HG02981 (cell line): ENCODE measurements around the gene OR4S2.

Source experiments
- ATAC-seq: cut with Tn5 transposase; IDR thresholded peaks from one replicate; pipeline ENCODE4 v1.9.1; 2021; ENCODE audit warnings: mild to moderate bottlenecking, moderate library complexity; ENCODE audit not compliant: unreplicated experiment

The OR4S2 gene, protein sequence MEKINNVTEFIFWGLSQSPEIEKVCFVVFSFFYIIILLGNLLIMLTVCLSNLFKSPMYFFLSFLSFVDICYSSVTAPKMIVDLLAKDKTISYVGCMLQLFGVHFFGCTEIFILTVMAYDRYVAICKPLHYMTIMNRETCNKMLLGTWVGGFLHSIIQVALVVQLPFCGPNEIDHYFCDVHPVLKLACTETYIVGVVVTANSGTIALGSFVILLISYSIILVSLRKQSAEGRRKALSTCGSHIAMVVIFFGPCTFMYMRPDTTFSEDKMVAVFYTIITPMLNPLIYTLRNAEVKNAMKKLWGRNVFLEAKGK

DNA sequence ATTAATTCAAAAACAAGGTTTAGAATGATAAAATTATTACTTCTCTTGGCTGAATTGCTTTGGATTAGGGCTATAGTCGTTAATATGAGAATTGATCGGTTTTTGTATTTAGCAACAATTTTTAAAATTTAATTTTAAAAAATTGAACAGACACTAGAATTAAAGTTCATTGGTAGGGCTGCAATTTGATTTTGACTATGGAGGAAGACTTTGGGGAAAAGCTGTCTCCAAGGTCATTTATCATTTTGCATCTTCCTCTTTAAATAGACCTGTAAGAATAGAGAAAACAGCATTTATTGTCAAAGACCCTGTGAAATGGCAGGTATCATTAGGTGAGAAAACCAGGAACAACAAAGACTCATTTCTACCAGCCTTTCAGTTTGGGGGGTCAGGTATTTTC is at the start of gene OR4S2:
TSS of gene OR4S2 (plus strand) at position 301 of the 400 bp plus-strand sequence. CDS start 2,577 bp downstream, outside the sequence.
- no peak for ATAC-seq

DNA sequence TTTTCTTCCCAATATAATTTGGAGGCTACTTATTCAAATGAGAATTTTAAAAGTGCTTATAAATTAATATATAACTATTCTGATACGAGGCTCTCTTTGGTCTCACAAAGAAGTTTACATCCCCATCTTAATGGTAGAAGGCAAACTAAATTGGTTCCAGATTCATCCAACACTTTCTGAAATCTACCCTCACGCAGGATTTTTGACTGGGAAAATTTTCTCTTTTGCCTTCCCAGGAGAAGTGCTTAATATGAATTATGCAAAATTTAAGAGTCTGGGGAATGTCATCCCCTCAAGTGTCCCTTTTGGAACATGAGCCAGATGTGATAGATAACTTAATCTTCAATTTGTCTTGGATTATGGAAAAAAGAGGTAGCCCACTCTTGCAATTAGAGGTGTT is 40.6 kb upstream of the OR4S2 start, which contains the start of gene OR4C11:
TSS of gene OR4C11 (minus strand) at position 101 of the 400 bp plus-strand sequence. CDS start 3,272 bp downstream, outside the sequence.
- ATAC-seq = no peak

DNA sequence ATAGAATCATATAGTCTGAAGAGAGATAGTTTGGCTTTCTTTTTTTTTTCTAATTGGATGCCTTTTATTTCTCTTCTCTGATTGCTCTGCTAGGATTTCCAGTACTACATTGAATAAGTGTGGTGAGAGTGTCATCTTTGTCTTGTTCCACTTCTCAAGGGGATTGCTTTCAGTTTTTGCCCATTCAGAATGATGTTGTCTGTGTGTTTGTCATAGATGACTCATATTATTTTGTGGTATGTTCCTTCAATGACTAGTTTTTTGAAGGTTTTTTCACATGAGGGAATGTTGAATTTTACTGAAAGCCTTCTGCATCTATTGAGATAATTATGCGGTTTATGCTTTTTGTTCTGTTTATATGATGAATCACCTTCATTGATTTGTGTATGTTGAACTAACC is 23.6 kb upstream of the OR4S2 start:
- ATAC-seq = no peak

DNA sequence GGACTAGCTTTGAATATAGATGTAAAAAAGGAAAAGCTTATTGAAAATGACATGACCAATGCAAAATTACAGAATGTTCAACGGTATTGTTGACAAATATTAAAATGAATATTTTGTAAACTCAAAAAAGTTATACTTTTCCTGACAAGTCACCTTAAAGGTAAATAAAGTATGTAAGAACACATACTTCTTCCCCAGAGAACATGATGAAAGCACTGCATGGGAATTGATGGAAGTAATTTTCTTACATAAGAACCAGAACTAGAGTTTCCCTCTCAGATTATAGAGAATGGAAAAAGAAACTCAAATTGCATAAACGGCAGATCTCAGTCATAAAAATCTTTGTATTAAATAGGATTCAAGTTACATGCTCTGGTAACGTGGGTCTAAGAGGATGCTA is 13.3 kb upstream of the OR4S2 start, which contains the start of gene OR4P4:
TSS of gene OR4P4 (plus strand) at position 301 of the 400 bp plus-strand sequence.
- no peak for ATAC-seq

DNA sequence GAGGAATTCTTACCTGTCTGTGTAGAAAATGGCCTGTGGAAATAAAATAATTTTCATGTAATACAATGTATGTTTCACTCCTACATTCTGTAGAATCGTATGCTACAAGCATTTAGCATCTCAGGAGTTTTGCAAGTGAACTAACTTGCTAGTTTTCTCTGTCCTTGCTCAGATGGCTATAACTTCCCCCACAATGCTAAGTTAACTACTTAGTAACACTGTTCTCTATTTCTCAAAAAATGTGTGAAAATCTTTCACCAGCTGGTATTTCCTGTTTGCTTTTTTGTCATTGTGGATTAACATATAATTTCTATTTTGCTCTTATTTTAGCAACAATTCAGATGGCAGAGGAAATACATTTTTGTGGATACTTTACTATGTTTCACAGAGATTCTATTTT is 4.4 kb downstream of the OR4S2 start:
- no peak for ATAC-seq

DNA sequence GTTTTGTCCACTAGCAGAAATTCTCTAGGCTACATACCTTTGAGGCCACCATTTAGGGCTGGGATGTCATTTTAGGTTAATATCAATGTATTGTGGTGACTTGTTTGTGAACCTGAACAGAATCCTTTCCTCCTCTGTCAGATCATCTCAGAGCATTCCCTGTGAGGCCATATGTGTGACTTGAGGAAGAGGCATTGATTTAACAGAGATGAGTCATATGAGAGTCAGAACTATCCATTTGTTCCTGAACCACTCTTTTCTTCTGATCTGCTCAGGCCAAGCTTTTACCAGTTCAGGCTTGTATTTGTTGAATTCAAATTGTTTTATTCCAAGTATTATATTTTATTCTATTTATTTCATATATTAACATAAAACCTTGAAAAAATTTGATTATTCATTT is 7.0 kb downstream of the OR4S2 start:
- no peak for ATAC-seq

DNA sequence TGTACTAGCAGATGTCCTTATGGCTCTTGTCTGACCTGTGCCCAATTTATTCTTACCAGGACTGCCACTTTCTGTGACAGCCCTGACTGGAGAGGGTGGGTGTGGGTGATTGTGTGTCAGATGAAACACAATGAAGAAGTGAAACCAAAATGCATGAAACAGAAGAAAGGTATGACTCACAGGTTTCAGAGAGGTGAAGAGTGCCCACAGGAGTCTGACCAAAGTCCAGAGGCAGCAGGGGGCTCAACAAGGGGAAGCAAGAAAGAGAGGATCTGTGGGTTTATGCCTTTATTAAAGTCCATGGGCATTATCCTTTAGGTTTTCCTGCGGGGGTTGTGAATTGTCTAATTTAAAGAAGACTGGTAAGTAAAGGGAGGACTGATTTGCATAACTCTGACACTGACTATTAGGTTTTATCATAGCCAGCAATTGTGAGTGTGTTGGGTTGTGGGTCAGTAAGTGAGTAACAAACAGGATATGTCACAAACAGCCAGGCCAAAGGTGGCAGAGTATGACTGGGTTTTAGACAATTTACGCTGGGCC is 10.0 kb downstream of the OR4S2 start:
- peak; percentile 97 for ATAC-seq

DNA sequence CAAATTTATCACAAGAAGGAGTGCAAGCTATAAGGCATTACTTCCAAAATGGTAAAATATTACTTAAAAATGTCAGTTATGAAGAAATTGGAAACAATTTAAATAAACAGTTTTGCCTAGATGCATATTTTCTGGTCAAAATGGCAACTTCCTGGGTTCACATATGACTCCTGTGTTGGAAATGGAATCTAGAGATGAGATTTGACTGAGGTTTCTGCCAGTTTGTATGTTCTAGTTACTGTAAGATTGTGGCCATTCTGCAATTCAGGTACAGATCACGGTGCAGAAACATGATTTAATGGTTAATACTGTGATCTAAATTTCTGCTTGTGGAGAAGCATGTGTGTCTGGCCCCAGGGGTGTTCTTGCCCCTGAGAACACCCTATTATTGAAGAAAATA is 10.5 kb downstream of the OR4S2 start:
- ATAC-seq = peak; percentile 28

DNA sequence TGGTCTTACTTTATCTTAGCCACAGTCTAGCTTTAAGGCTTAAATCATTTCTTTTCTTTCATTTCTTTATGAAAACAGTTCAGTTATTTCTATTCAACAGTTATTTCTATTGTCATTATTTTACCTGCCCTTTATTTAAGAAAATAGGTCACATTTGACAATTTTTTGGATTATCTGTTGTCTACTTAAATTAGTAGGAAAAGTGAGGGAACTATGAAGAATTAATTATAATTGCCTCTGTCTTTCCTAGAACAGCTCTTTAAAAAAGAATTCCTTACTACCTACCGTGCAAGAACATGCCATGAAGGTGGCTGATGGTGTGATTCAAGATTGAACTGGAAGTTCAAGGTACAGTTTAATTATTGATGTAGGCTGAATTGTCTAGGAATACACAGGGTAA is 13.8 kb downstream of the OR4S2 start, which contains the start of gene OR4C6:
TSS of gene OR4C6 (plus strand) at position 301 of the 400 bp plus-strand sequence. CDS start 2,966 bp downstream, outside the sequence.
- no peak for ATAC-seq

DNA sequence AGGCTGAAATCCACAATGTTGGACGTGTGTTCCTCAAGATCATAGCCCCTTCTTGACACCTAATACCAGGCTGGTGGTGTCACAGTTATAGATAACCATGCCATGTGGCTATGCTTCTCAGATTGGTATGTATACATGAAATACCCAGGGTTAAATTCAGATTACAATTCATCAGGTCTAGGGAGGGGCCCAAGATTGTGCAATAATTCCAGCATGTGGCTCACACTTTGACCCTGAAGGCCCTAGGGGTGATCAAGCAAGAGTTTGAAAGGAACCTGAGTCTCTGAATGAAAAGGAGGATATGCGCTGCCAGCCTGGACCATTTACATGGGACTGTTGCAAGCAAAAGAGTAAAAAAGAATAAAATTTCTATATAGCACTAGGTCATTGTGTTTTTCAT is 21.2 kb downstream of the OR4S2 start:
- ATAC-seq = no peak

DNA sequence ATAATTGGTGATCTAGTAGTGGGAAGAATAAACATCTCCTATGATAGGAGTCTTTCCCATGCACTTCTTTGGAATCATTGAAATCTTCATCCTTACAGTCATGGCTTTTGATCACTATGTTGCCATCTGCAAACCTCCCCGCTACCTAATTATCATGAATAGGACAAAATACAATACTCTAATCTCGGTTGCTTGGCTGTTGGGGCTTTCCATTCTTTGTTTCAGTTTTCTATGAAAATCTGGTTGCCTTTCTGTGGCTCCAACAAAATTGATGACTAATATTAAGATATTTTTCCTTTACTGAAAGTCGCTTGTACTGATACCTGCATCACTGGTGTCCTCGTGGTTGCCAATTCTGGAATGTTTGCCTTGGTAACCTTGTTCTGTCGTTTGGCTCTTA is 25.7 kb downstream of the OR4S2 start:
- no peak for ATAC-seq

DNA sequence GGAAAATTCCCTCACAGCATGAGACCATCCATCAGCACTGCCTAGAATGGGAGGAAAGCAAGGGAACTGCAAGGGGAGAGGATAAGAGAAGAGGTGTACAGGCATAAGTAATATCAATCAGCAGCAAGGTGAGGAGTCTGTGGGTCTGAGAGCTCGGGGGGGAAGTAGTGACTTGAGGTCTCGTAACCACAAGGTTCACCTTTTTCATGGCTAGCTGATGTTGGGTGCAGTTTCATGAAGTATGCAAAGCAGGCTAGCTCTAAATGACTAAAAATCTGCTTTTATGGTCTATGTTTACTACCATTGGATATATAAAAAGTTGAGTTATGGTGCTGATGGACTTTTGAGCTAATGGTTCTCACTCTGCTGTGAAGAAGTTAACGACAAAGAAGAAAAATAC is 49.7 kb downstream of the OR4S2 start:
- ATAC-seq = peak; percentile 69

DNA sequence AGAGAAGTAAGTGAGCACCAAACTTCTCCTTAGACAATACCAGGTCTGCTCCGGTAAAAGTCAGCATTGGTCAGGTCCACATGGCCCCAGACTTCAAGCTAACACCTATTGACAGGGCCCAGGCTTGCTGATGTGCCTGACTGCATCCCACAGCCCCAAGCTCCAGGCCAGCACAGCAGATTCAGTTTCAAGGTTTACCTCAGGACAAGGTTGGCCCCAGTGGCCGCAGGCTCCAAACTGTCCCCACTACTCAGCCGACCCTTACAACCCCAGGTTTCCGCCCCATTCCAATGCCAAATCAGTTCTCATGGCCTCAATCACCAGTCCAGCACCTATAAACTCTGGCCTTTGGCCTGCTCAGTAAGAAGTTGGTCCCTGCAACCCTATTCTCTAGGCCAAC is 53.3 kb downstream of the OR4S2 start:
- ATAC-seq = no peak
